ENCODE results near the gene STIMATE.

GRCh38 chr3:52787672-52788625 lies 109.4 kb downstream of the STIMATE start:
- TF ChIP-seq CTCF (IDR thresholded peaks at IDR 0.05) (no peak), EZH2phosphoT487 (IDR thresholded peaks at IDR 0.05) (no peak), EZH2 (IDR thresholded peaks at IDR 0.05) (no peak)

Data from neural progenitor cell (in vitro differentiated cells).